NOMO-1 treated with dmso at 0.1 percent for 144 hours (cell line): ENCODE measurements around the gene TCP11L2.

Source experiments
- DNase-seq: peaks from one replicate; lab custom pipeline; 2025; ENCODE audit not compliant: unreplicated experiment; lab: John Stamatoyannopoulos, UW

TCP11L2 gene

GRCh38 chr12:106387848-106388377 lies 85.4 kb downstream of the TCP11L2 start:
- no peak for DNase-seq

GRCh38 chr12:106389151-106389550 lies 86.6 kb downstream of the TCP11L2 start:
- DNase-seq = no peak

- no peak for DNase-seq
Measured at GRCh38 chr12:106392759-106393158, 90.2 kb downstream of the TCP11L2 start.
